ENCODE data around the gene YARS1.

YARS1 gene

DNA sequence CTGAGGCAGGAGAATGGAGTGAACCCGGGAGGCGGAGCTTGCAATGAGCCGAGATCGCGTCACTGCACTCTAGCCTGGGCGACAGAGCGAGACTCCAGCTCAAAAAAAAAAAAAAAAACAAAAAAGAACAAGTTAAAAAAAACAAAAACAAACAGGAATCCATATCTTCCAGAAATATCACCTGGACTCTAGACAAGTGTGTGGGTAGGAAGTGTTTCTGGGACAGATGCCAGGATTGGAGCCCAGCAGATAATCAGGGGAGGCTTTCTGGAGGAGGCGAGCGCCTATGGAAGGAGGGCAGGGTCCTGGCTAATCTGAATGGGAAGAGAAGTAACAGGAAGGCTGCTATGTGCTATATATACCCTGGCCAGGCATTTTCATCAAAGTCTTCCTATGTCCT is 71.0 kb downstream of the YARS1 start:
- Histone ChIP-seq H3K4me3 (ENCODE audit: insufficient read length, low read depth) (no peak overlapping the region), H3K4me1 (ENCODE audit: insufficient read depth, insufficient read length) (peaks cover 30% of the 10 kb centered on the region), H3K9me3 (ENCODE audit: insufficient read depth, low read length) (no peaks in the 10 kb centered on the region), H3K9ac (ENCODE audit: insufficient read length, low read depth) (no peak overlapping the region), H3K36me3 (ENCODE audit: insufficient read depth, insufficient read length, low read length) (peaks cover 35% of the 10 kb centered on the region), H3K27me3 (ENCODE audit: insufficient read depth, insufficient read length) (no peaks in the 10 kb centered on the region)
- TF ChIP-seq YY1 (IDR thresholded peaks at IDR 0.05; ENCODE audit: insufficient read depth, insufficient read length) (no peak), SUZ12 (IDR thresholded peaks at IDR 0.05; ENCODE audit: extremely low read depth, insufficient read depth, insufficient read length) (no peak), ZNF274 (IDR thresholded peaks at IDR 0.05; ENCODE audit: low read depth, low read length) (no peak)
- no peak for DNase-seq (ENCODE audit: low read depth, low spot score)

DNA sequence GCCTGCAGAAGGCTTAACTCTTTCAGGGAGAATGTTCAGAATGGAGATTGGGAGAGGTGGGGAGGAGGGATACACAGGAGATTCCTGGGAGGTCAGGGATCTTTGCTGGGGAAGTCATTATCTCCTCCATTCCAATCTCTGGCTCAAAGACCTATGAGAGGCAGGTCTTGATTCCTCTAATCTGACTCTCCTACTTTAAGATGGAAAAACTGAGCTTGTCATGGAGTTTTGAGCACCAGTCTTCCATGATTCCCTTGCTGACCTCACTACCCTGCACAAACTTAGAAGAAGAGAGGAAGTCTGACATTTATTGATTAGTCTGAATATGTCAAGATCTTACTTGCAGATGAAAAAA is 73.1 kb downstream of the YARS1 start:
- H3K9me3 ChIP-seq (ENCODE audit: insufficient read depth, low read length), result no peaks in the 10 kb centered on the region
- DNase-seq (ENCODE audit: low read depth, low spot score), result no peak
- H3K27me3 ChIP-seq (ENCODE audit: insufficient read depth, insufficient read length), result no peaks in the 10 kb centered on the region
- H3K4me3 ChIP-seq (ENCODE audit: insufficient read length, low read depth), result no peak overlapping the region
- no peak for TF ChIP-seq SUZ12 (IDR thresholded peaks at IDR 0.05; ENCODE audit: extremely low read depth, insufficient read depth, insufficient read length)
- TF ChIP-seq ZNF274 (IDR thresholded peaks at IDR 0.05; ENCODE audit: low read depth, low read length), result no peak
- no peak for TF ChIP-seq YY1 (IDR thresholded peaks at IDR 0.05; ENCODE audit: insufficient read depth, insufficient read length)
- H3K9ac ChIP-seq (ENCODE audit: insufficient read length, low read depth), result no peak overlapping the region
- peaks cover 25% of the 10 kb centered on the region for H3K36me3 ChIP-seq (ENCODE audit: insufficient read depth, insufficient read length, low read length)
- peaks cover 37% of the 10 kb centered on the region for H3K4me1 ChIP-seq (ENCODE audit: insufficient read depth, insufficient read length)

DNA sequence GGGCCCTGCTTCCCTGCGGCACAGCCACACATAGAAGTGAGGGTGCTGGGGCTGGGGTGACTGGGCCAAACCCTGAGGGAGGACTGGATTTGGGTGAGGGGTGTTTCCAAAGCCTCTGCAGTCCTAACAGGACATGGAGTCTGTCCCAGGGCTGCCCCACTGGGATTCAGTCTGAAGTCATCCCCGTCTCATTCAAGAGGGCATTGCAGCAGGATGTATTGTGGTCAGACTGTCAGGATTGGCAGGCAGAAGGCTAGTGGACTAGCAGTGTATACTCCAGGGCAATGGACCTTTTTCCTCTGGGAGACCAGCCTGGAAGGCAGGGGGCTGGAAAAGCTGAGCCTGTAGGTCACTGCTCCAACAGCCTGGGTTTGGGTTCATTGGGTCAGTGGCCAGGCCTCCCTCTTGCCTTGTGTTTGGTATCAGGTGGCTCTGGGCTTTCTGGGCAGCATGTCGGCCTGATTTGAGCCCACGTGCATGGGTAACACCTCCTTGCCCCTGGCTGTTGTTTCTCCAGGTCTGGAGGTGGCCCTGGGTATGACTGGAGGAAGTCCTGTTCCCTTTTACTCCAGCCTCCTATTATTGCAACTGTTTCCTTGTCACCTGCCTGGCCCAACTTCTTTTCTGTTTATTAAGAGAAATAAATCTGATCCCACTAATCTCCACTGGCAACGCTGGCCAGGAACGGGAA is 73.6 kb downstream of the YARS1 start:
- Histone ChIP-seq H3K9me3 (ENCODE audit: insufficient read depth, low read length) (no peaks in the 10 kb centered on the region), H3K4me1 (ENCODE audit: insufficient read depth, insufficient read length) (peaks cover 35% of the 10 kb centered on the region), H3K4me3 (ENCODE audit: insufficient read length, low read depth) (peak overlapping the region; percentile 3), H3K36me3 (ENCODE audit: insufficient read depth, insufficient read length, low read length) (peaks cover 21% of the 10 kb centered on the region), H3K9ac (ENCODE audit: insufficient read length, low read depth) (peak overlapping the region; percentile 87), H3K27me3 (ENCODE audit: insufficient read depth, insufficient read length) (no peaks in the 10 kb centered on the region)
- no peak for TF ChIP-seq SUZ12 (IDR thresholded peaks at IDR 0.05; ENCODE audit: extremely low read depth, insufficient read depth, insufficient read length)
- no peak for TF ChIP-seq YY1 (IDR thresholded peaks at IDR 0.05; ENCODE audit: insufficient read depth, insufficient read length)
- no peak for TF ChIP-seq ZNF274 (IDR thresholded peaks at IDR 0.05; ENCODE audit: low read depth, low read length)
- DNase-seq (ENCODE audit: low read depth, low spot score), result no peak

DNA sequence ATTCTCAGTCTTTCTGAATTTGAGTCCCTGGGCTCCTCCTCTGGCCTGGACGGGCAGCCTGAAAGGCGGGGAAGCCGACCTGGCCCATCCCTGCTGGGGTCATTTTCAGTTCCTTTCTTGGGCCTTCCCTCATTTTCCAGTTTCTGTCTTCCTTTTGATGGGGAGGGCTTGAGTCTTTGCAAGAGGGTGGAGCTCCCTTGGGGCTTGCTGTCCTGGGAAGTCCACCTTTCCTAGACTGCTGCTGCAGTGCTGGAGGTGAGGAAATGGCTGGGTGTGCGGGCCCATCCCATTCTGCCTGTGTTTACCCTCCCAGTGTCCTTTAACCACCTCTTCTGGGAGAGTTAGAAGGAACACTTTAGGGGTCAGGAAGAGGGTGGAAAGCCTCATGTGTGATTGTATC is 74.2 kb downstream of the YARS1 start:
- H3K27me3 ChIP-seq (ENCODE audit: insufficient read depth, insufficient read length), result no peaks in the 10 kb centered on the region
- H3K9ac ChIP-seq (ENCODE audit: insufficient read length, low read depth), result peak overlapping the region; percentile 87
- H3K9me3 ChIP-seq (ENCODE audit: insufficient read depth, low read length), result no peaks in the 10 kb centered on the region
- H3K36me3 ChIP-seq (ENCODE audit: insufficient read depth, insufficient read length, low read length), result peaks cover 20% of the 10 kb centered on the region
- no peak for DNase-seq (ENCODE audit: low read depth, low spot score)
- peak overlapping the region; percentile 74 for H3K4me3 ChIP-seq (ENCODE audit: insufficient read length, low read depth)
- TF ChIP-seq SUZ12 (IDR thresholded peaks at IDR 0.05; ENCODE audit: extremely low read depth, insufficient read depth, insufficient read length), result no peak
- no peak for TF ChIP-seq ZNF274 (IDR thresholded peaks at IDR 0.05; ENCODE audit: low read depth, low read length)
- no peak for TF ChIP-seq YY1 (IDR thresholded peaks at IDR 0.05; ENCODE audit: insufficient read depth, insufficient read length)
- H3K4me1 ChIP-seq (ENCODE audit: insufficient read depth, insufficient read length), result peaks cover 30% of the 10 kb centered on the region

DNA sequence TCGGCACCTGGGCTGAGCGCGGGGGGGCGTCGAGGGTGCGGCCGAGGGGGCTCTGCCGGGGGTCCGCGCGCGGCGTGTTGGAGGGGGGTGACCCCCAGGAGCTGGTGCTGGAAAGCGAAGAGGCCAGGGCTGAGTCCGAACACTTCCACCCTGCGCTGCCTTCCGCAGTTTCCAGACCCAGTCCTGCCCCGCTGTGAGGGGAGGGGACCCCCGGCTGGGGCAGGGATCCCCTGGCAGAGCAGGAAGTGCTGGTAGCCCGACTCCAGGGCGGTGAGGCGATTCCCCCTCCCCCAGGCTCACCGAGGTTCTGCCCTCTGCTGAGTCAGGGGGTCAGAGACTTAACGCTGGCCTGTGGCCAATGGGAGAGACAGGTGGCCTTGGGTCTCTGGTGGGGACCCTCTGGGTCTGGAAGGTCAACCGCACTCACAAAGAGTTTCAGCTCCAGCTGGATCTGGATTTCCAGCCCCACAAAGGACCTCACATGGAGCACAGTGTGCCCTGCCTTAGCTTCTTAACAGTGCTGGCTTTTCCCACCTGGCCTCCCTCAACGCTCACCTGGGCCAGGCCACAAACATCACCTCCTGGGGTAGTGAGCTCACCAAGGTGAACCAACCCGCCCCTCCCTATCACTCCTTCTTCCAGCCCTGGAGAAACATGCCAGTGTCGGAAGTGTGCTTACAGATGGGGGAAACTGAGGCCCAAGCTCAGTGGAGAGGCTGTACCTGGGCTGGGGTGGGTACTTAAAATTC is 74.8 kb downstream of the YARS1 start:
- DNase-seq (ENCODE audit: low read depth, low spot score), result no peak
- Histone ChIP-seq H3K9ac (ENCODE audit: insufficient read length, low read depth) (peak overlapping the region; percentile 87), H3K4me3 (ENCODE audit: insufficient read length, low read depth) (peak overlapping the region; percentile 74), H3K27me3 (ENCODE audit: insufficient read depth, insufficient read length) (no peaks in the 10 kb centered on the region), H3K9me3 (ENCODE audit: insufficient read depth, low read length) (no peaks in the 10 kb centered on the region), H3K36me3 (ENCODE audit: insufficient read depth, insufficient read length, low read length) (peaks cover 18% of the 10 kb centered on the region), H3K4me1 (ENCODE audit: insufficient read depth, insufficient read length) (peaks cover 35% of the 10 kb centered on the region)
- no peak for TF ChIP-seq YY1 (IDR thresholded peaks at IDR 0.05; ENCODE audit: insufficient read depth, insufficient read length)
- TF ChIP-seq SUZ12 (IDR thresholded peaks at IDR 0.05; ENCODE audit: extremely low read depth, insufficient read depth, insufficient read length), result no peak
- TF ChIP-seq ZNF274 (IDR thresholded peaks at IDR 0.05; ENCODE audit: low read depth, low read length), result no peak

DNA sequence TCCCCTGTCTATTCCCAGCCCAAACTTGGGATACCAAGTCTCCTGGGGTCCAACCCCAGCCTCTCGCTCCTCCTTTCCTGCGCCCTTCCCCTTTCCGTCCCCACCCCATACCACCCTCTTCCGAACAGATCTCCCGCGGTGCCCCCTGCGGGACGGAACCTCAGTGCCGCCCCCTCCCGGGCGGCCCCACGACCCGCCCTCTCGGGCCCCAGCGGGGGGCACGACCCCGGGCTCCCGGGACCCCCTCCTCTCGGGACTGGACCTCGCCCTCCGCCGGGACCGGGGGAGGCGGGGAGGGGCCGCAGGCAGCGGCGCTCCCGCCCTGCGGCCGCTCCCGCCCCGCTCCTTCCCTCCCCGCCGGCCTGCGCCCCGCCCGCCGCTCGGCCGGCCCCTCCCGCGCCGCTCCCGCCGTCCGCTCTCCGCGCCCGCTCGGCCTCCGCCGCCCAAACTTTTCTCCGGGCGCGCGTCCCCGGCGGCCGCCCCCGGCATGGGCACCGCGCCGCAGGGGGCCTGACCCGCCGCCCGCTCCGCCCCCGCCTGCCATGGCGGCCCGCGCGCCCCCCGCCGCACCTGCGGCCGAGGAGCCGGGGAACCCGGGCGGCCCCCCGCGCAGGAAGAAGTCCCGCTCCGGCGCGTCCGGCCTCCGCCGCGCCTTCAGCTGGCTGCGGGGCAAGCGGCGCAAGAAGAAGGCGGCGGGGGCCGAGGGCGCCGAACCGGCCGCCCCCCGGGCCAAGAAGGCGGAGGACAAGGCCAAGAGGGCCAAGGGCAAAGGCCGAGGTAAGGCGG is 75.6 kb downstream of the YARS1 start:
- H3K27me3 ChIP-seq (ENCODE audit: insufficient read depth, insufficient read length), result no peaks in the 10 kb centered on the region
- H3K9me3 ChIP-seq (ENCODE audit: insufficient read depth, low read length), result no peaks in the 10 kb centered on the region
- DNase-seq (ENCODE audit: low read depth, low spot score), result no peak
- peaks cover 12% of the 10 kb centered on the region for H3K36me3 ChIP-seq (ENCODE audit: insufficient read depth, insufficient read length, low read length)
- H3K4me3 ChIP-seq (ENCODE audit: insufficient read length, low read depth), result peak overlapping the region; percentile 74
- H3K9ac ChIP-seq (ENCODE audit: insufficient read length, low read depth), result peak overlapping the region; percentile 87
- peaks cover 39% of the 10 kb centered on the region for H3K4me1 ChIP-seq (ENCODE audit: insufficient read depth, insufficient read length)
- TF ChIP-seq ZNF274 (IDR thresholded peaks at IDR 0.05; ENCODE audit: low read depth, low read length) (no peak), YY1 (IDR thresholded peaks at IDR 0.05; ENCODE audit: insufficient read depth, insufficient read length) (no peak)

DNA sequence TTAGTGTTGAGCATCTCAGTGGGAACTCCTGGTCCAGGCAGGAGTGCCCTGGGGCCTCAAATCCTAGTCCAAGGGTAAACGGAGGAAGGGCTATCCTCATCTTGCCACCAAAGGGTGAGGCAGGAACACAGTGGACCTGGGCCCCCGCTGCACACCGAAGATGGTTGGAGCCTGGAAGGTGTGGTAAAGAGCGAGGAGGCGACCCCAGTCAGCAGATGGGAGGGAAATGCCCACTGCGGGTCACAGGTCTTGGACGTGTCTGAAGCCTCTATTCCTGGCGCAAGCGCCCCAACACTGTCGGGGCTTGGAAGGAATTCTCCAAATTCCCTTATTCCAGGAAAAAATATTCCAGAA is 76.1 kb downstream of the YARS1 start:
- Histone ChIP-seq H3K4me3 (ENCODE audit: insufficient read length, low read depth) (peak overlapping the region; percentile 74), H3K4me1 (ENCODE audit: insufficient read depth, insufficient read length) (peaks cover 39% of the 10 kb centered on the region), H3K27me3 (ENCODE audit: insufficient read depth, insufficient read length) (no peaks in the 10 kb centered on the region), H3K9me3 (ENCODE audit: insufficient read depth, low read length) (no peaks in the 10 kb centered on the region), H3K9ac (ENCODE audit: insufficient read length, low read depth) (peak overlapping the region; percentile 87), H3K36me3 (ENCODE audit: insufficient read depth, insufficient read length, low read length) (peaks cover 10% of the 10 kb centered on the region)
- no peak for DNase-seq (ENCODE audit: low read depth, low spot score)
- TF ChIP-seq SUZ12 (IDR thresholded peaks at IDR 0.05; ENCODE audit: extremely low read depth, insufficient read depth, insufficient read length) (no peak), YY1 (IDR thresholded peaks at IDR 0.05; ENCODE audit: insufficient read depth, insufficient read length) (no peak), ZNF274 (IDR thresholded peaks at IDR 0.05; ENCODE audit: low read depth, low read length) (no peak)
